ENCODE measurements around the gene CLCN6.

CLCN6 gene

DNA sequence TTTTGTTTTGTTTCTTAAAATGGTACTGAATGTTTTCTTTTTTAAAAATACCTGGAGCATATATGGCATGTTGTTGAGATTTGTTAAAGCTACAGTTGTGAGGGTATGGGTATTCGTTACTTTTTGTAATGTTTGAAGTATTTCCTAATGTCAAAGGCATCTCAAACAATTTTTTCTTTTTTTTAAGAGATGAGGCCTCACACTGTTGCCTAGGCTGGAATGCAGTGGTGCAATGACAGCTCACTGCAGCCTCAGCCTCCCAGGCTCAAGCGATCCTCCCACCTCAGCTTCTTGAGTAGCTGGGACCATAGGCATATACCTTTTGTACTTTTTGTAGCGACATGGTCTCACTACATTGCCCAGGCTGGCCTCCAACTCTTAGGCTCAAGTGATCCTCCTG lies 16.1 kb downstream of the CLCN6 start:
- H3K9me3 ChIP-seq (ENCODE audit: severe bottlenecking): no peaks in the 10 kb centered on the region
- peaks cover 37% of the 10 kb centered on the region for H3K36me3 ChIP-seq
- no peak overlapping the region for H3K27ac ChIP-seq
- no peaks in the 10 kb centered on the region for H3K27me3 ChIP-seq (ENCODE audit: insufficient read depth, low read depth, severe bottlenecking)
- no peak overlapping the region for H3K4me3 ChIP-seq (ENCODE audit: low read depth, low read length)
- TF ChIP-seq, protein P1, sequence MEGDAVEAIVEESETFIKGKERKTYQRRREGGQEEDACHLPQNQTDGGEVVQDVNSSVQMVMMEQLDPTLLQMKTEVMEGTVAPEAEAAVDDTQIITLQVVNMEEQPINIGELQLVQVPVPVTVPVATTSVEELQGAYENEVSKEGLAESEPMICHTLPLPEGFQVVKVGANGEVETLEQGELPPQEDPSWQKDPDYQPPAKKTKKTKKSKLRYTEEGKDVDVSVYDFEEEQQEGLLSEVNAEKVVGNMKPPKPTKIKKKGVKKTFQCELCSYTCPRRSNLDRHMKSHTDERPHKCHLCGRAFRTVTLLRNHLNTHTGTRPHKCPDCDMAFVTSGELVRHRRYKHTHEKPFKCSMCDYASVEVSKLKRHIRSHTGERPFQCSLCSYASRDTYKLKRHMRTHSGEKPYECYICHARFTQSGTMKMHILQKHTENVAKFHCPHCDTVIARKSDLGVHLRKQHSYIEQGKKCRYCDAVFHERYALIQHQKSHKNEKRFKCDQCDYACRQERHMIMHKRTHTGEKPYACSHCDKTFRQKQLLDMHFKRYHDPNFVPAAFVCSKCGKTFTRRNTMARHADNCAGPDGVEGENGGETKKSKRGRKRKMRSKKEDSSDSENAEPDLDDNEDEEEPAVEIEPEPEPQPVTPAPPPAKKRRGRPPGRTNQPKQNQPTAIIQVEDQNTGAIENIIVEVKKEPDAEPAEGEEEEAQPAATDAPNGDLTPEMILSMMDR (IDR thresholded peaks at IDR 0.05; ENCODE audit: low read depth, low read length): no peak
- DNase-seq: no peak

GRCh38 chr1:11823366-11824137 lies 17.6 kb downstream of the CLCN6 start:
- Histone ChIP-seq H3K9me3 (ENCODE audit: severe bottlenecking) (no peaks in the 10 kb centered on the region), H3K4me3 (ENCODE audit: low read depth, low read length) (no peak overlapping the region), H3K27ac (no peak overlapping the region), H3K36me3 (peaks cover 35% of the 10 kb centered on the region), H3K27me3 (ENCODE audit: insufficient read depth, low read depth, severe bottlenecking) (no peaks in the 10 kb centered on the region)
- DNase-seq: no peak
- TF ChIP-seq, protein P1 (IDR thresholded peaks at IDR 0.05; ENCODE audit: low read depth, low read length): no peak

- Histone ChIP-seq H3K27ac (no peak overlapping the region), H3K36me3 (peaks cover 37% of the 10 kb centered on the region), H3K4me3 (ENCODE audit: low read depth, low read length) (no peak overlapping the region), H3K27me3 (ENCODE audit: insufficient read depth, low read depth, severe bottlenecking) (no peaks in the 10 kb centered on the region), H3K9me3 (ENCODE audit: severe bottlenecking) (no peaks in the 10 kb centered on the region)
- TF ChIP-seq, protein P1 (IDR thresholded peaks at IDR 0.05; ENCODE audit: low read depth, low read length): no peak
- DNase-seq: no peak
These were observed 19.1 kb downstream of the CLCN6 start for GRCh38 chr1:11825131-11825530.

GRCh38 chr1:11826946-11827345 lies 21.0 kb downstream of the CLCN6 start:
- no peak overlapping the region for H3K27ac ChIP-seq
- H3K27me3 ChIP-seq (ENCODE audit: insufficient read depth, low read depth, severe bottlenecking): no peaks in the 10 kb centered on the region
- no peak overlapping the region for H3K4me3 ChIP-seq (ENCODE audit: low read depth, low read length)
- peaks cover 44% of the 10 kb centered on the region for H3K36me3 ChIP-seq
- no peaks in the 10 kb centered on the region for H3K9me3 ChIP-seq (ENCODE audit: severe bottlenecking)
- DNase-seq: no peak
- TF ChIP-seq, protein P1 (IDR thresholded peaks at IDR 0.05; ENCODE audit: low read depth, low read length): no peak

- DNase-seq: no peak
- H3K4me3 ChIP-seq (ENCODE audit: low read depth, low read length): no peak overlapping the region
- no peaks in the 10 kb centered on the region for H3K27me3 ChIP-seq (ENCODE audit: insufficient read depth, low read depth, severe bottlenecking)
- TF ChIP-seq, protein P1 (IDR thresholded peaks at IDR 0.05; ENCODE audit: low read depth, low read length): no peak
- H3K9me3 ChIP-seq (ENCODE audit: severe bottlenecking): no peaks in the 10 kb centered on the region
- no peak overlapping the region for H3K27ac ChIP-seq
- H3K36me3 ChIP-seq: peaks cover 48% of the 10 kb centered on the region
These were observed 22.5 kb downstream of the CLCN6 start for GRCh38 chr1:11828511-11828910.

All from WERI-Rb-1 (cell line).